HL-60/S4 treated with phorbol 12-myristate 13-acetate at 8.2 ng/mL for 4 days and 3 days (cell line): ENCODE measurements around the gene MSGN1.

Experiments used
- in situ Hi-C: fragments of 300-500 bp; cut with MboI; formaldehyde crosslinking; loops from 2 replicates; pipeline ENCODE4 v1.15.0; 2022; ENCODE audit warnings: low sequenced_read_pairs

The MSGN1 gene, protein sequence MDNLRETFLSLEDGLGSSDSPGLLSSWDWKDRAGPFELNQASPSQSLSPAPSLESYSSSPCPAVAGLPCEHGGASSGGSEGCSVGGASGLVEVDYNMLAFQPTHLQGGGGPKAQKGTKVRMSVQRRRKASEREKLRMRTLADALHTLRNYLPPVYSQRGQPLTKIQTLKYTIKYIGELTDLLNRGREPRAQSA

DNA sequence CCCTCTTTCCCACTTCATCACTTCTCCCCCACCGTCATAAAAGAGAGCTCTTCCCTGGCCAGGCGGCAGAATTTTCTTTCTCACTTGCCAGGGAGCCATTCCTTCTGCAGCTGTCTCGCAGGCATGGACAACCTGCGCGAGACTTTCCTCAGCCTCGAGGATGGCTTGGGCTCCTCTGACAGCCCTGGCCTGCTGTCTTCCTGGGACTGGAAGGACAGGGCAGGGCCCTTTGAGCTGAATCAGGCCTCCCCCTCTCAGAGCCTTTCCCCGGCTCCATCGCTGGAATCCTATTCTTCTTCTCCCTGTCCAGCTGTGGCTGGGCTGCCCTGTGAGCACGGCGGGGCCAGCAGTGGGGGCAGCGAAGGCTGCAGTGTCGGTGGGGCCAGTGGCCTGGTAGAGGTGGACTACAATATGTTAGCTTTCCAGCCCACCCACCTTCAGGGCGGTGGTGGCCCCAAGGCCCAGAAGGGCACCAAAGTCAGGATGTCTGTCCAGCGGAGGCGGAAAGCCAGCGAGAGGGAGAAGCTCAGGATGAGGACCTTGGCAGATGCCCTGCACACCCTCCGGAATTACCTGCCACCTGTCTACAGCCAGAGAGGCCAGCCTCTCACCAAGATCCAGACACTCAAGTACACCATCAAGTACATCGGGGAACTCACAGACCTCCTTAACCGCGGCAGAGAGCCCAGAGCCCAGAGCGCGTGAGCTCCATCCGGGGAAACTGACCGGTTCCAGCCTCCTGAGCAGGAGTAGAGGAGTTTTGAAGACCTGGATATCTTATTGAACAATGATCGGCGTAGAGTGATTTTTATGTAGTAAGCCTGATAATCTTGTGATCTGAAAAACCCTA is at the start of gene MSGN1:
TSS of gene MSGN1 (plus strand) at position 65 of the 850 bp plus-strand sequence. CDS start at position 124, 59 bp downstream.
- in situ Hi-C loops = no loop called here

DNA sequence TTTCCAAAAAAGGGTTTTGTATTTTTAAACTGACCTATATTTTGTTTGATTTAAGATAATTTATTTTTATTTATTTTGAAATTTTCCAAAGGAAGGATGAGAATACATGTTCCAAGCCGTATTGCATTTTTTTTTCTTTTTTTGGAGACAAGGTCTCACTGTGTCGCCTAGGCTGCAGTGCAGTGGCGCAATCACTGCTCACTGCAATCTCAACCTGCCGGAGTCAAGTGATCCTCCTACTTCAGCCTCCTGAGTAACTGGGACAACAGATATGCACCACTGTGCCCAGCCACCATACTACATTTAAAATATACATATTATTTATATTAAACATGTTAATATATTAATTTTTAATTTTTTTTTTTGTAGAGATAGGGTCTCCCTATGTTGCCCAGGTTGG is 47.4 kb upstream of the MSGN1 start:
- in situ Hi-C loops = no loop called here

DNA sequence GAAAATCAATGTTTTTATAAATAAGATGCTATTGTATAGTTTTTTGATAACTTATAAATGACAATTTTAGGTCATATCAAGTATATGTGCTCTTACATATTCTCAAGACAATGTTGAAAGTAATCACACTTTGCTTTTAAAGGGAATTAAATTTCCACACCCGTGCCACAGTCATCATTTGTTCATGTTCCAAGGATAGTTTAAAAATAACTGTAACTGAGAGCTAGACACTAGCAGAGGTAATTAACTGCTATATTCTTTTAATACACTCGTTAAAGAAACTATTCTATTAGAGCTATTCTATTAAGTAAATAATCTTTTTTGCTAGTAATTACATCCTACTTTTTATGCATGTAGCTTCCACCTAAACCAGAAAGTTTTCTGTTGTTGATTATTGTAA is 44.3 kb upstream of the MSGN1 start:
- in situ Hi-C loops = no loop called here

DNA sequence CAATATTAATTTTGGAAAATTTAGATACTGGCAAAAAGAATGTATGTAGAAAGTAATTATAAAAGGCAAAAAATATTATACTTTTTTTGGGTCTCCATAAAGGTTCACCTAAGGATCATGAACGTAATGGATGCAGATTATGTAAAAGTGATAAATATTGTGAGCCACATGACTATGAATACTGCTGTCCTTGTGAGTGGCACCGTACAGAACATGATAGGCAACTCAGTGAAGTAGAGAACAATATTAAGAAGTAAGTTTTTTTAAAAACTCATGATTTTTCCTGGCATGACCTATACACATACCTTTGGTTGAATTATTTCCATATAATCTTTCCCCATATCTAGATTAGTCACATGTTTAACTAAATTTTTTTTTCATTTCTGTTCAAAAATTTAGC is 43.7 kb upstream of the MSGN1 start:
- in situ Hi-C loops = no loop called here

DNA sequence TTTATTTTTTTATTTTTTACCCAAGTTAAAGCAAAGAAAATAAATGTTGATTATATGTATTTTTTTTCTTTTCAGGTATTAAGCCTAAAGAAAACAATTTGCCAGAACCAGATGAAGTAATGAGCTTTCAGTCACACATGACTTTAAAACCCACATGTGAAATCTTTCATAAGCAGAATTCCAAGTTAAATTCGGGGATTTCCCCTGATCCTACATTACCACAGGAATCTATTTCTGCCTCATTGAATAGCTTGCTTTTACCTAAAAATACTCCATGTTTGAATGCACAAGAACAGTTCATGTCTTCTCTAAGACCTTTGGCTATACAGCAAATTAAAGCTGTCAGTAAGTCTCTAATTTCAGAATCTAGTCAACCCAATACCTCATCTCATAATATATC is 35.7 kb upstream of the MSGN1 start:
- in situ Hi-C loops = no loop called here

DNA sequence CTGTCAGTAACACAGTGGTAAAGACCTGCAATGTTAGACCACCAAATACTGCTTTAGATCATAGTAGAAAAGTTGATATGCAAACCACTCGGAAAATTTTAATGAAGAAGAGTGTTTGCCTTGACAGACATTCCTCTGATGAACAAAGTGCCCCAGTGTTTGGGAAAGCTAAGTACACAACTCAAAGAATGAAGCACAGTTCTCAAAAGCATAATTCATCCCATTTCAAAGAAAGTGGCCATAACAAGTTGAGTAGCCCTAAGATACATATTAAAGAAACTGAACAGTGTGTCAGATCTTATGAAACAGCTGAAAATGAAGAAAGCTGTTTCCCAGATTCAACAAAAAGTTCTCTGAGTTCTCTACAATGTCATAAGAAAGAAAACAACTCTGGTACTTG is 34.8 kb upstream of the MSGN1 start:
- in situ Hi-C loops = no loop called here

DNA sequence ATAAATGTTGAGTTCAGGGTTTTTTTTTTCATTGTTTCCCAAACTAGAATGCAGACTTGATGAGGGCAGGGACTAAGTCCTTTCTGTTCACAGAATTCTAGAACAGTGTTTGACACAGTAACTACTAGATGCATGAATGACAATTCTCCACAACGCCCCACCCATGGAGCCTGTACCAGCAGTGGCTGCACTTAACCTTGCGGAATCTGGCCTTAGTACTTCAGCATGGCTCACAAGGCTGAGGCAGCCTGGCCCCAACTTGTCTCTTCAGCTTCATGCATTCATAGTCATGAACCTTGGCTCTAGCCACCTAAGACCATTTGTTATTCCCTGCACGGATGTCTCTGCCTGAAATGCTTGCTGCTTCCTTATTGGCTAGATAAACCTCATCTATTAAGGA is 29.5 kb upstream of the MSGN1 start:
- in situ Hi-C loops = no loop called here

DNA sequence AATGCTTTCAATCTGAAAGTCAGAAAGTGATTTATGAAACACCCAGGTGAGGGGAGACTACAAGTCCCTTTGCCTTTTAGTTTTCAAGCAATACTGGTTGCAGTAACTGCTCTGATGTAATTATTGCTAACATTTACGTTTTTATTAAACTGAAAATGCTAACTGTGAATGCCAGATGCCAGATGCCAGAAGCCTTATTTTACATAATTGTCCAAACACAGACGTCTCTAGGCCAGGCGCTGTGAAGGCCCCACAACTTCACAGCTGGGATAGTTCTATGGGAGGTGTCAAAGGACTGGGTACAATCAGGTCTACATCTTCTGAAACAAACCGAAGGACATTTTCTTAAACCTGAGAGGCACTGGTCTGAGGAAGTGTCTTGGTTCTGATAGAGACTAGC is 27.5 kb upstream of the MSGN1 start:
- in situ Hi-C loops = no loop called here

DNA sequence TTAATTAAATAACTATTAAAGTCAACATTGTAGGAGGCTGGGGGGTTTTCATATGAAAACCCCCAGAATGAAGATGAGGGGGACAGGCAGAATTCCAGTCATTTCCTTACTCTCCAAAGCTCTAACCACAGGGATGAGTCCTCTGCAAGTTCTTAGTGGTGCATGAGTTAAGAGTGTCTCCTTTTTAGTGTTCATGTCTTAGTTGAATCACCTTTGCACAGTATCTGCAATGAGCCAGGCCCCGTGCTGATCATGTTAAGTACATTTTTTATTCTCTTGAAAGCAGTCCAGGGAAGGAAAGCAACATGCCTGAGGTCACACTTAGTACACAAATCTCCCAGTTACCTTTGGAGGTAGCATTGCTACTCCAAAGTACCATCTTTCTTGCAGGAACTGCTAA is 25.7 kb upstream of the MSGN1 start:
- in situ Hi-C loops = no loop called here

DNA sequence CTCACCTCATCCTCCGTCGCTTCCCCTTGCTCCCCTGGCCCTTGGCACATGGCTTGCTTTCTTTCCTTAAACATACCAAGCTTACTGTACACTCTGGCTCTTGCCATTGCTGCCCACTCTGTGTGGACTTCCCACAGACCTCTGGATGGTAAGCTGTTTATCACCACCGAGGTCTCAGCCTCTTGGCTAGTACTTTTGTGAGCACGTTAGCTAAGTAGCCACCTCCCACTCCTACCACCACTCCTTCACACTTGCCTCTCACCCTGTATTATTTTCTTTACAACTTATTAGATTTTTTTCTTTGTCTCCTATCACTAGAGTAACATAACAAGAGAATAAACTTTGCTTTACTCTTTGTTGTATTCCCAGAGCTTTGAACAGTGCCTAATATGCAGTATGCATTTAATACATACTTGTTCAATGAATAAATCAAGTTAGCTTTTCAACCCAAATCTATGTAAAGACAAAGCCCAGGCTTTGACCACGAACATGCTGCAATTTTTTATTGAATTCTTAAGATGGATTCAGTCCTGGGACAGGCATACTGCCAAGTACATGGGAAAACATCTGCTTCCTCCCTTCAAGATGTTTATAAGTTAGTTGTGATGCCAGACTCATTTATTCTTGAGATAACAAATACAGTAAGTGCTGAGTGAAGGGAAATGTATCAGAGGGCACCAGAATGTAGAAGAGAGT is 25.0 kb upstream of the MSGN1 start:
- in situ Hi-C loops = no loop called here

DNA sequence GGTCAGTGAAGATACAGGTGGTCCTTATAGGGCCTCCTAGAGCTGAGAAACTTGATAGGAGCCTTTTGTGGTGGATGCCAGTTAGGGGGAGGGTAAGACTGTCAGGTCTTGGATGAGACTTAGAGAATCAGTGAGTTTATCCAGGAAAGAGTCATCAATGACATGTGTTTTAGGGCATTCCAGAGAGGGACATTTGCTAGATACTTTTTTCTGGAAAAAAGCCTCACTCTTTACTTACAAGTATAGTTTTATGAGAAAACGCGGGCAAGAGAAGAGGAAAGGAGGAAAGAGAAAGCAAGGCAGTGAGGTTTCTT is 24.5 kb upstream of the MSGN1 start:
- in situ Hi-C loops = no loop called here

DNA sequence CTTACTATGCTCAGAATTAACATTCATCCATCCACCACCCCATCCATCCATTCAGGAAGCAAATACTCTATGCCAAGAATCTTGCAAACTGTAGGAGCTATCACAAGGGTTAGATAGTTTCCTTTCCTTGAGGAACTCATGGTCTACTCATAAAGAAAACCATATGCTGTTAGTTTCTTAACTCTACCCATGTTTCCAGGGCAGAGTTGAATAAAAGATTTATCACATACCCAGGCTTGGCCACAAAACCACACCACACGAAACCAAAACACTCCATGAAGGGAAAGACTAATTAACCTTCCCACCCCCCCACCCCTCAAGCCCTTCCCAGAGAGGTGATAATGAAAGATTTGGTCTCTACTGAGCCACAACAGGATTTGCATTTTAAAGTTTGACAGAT is 23.7 kb upstream of the MSGN1 start:
- in situ Hi-C loops = no loop called here

DNA sequence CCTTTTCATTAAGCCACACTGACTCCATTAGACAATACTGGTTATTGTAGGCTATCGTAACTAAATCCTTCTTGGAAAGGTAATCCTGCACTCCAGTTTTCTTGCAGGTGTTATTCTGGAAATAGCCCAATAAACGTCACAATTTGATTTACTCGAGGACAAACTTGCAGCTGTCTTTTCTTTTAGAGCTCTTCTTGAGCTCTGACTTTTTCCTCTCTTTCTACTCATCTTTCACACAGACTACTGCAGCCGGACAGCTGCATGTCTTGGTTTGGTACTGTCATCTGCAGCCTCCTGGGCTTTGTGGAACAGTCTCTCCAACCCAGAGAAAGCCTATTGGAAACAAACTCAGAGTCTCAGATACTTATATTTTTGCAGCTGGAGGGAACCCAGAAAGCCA is 23.0 kb upstream of the MSGN1 start:
- in situ Hi-C loops = no loop called here

DNA sequence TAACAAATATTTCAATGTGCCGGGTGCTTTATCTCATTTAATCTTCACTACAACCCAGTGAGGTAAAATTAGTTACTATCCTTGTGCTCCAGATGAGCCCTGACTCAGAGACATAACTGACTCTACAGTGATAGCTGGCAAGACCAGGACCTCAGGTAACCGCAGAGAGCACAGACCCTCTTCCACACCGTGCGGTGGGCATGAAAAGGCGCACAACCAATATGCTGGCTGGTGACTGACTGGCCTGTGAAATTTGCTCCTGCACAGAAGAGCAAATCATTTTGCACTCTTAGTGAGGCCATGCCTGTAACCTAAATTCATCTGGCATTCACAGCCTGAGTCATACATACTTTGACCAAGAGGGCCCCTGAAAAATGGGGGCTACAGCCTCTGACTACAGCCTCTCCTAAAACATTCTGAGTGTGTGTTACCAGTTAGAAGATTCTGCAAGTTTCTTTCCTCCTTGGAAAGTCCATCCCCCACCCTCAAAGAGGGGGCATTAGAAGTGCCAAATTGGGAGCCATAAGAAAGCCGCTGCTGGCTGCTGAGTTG is 22.4 kb upstream of the MSGN1 start:
- in situ Hi-C loops = no loop called here

DNA sequence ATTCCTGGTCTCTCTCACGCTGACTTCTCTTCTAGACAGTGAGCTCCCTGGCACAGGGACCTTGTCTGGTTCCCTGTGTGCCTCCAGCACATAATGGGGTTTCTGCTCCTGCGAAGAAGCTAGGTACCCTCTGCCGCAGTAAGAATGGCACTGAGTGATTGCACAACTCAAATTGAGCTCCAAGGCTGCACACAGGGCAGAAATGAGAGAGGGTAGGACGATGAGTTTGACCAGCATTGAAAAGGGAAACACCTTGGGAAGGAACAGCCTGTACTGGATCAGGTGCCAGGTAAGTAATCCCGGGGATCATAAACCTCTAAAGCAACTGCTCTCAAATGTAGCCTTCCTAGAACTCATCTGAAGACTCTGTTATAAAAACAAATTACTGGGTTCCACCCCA is 21.0 kb upstream of the MSGN1 start:
- in situ Hi-C loops = no loop called here

DNA sequence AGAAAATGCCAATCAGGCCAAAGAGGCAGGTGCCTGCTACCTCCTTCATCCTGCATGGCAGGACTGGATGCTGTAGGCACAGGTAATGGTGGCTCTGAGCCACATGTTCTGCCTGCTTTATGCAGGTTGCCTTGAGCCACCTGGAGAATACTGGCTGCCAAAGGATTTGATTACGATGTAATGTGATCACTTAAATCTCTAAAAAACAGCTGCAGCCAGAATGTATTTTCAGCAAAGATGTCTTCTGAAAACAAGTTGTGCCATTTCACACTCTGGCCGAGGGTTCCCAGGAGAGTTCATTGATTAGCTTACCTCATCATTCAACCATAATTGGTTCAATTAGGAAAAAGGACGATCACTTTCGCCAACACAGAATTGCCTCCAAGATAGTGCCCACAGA is 17.9 kb upstream of the MSGN1 start:
- in situ Hi-C loops = no loop called here

DNA sequence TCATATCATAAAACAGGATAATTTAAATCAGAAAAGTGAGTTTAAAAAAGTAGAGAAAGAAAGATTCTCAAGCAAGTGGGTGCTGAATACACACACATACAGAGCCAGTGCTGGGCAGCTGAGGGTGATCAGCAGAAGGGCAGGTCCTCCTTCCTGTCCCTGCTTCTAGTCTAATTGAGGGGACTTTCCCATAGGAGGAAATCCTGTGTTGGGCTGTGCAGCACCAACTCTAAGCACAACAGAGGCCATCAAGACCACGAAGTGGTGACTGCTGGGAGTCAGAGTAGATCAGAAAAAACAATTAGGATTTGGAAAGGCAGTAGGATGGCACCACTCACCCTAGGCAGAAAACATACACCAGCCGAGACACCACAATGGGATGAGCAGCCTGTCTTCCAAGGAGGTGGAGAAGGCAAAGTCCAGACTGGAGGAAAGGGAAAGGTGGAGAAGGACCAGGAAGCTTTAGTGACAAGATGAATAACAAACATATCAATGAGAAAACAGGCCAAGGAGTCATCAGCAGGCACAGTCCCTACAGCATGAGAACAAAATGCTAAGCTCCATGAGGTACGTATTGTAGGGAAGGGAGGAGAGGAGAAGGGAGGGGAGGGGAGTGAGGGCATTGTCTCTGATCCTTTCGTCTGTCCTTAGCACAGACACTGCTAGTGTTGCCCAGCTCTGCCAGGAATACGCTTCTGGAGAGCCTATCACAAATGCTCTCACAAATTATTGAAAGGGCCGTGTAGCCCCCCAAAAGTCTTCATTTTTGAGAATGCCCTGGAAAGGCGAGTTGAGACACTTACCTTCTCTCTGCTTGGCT is 16.7 kb upstream of the MSGN1 start:
- in situ Hi-C loops = no loop called here

DNA sequence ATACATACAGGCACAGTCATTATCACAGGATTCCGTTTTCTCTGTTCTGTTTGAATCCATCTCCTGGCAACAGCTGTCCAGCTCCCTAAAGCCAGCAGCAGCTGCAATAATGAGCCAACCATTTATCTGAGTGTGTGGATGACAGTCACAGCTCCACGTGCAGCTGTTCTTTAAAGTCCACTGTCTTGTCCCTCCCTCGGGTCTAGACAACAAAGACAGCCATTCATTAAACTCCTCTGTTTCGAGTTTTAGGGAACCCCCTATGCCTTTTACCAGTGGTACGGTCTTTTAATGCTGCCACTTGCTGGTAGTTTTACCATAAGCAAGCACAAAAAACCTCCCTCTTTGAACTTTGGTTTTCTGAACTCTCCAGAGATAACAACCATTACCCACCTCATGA is 16.0 kb upstream of the MSGN1 start:
- in situ Hi-C loops = no loop called here

DNA sequence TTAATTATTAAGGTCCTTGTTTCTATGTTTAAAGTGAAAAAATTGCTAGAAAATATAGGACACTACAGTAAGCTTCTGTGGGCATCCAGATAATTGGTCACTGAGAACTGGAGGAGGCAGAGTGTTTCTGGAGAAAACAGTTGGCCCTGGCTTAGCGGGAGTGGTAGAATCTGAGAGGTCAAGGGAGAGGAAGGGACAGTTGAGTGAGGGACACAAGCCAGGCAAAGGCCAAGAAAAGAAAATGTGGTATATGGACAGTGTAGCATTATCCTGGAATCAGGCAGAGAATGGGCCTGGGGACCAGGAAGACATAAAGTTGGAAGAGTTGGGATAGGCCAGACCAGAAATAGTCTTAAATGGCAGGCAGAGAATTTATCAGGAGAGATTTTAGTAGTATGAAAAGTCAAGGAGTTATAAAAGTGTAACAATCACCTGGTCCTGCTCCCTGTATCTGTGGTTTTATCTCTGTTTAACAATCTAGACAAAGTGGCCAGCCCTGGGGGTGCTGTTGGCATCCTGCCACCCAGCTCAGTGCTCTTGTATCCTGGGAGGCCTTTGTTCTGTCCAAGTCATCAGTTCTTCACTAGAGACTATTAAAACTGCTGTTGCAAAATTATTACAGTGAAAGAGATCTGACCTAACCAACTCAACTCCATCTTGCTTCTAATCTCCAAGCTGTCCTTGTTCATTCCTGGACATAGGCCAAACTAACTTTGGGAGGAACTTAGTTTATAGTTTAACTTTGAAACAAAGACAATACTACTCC is 15.4 kb upstream of the MSGN1 start:
- in situ Hi-C loops = no loop called here

DNA sequence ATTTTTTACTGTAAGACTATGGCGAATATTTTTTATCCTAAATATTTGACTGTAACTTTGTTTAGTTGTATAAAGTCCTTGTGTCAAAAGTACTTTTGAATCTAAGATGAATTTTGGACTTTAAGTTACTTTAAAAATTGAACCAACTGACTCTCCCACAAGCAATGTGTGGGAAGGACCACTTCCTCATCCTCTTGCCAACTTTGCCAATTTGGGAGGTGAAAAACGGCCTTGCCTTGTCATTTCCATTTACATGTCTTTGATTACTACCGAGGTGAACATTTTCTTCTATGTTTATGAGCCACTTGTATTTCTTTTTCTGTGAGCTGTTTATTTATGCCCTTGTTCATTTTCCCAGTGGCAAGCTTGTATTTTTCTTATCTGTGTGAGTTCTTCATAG is 12.8 kb upstream of the MSGN1 start:
- in situ Hi-C loops = no loop called here
